Keratinocyte (primary cell): ENCODE data around the gene MMAB. TPM values are rescaled to one million over a fixed set of nuclear protein-coding genes. Genes with fewer than 3 reads are reported as not detected.

Source experiments
- DNase-seq: peaks from one replicate; pipeline ENCODE4 v3.0.0-alpha.2; 2011; ENCODE audit warnings: low read depth, missing footprints, low spot score
- FAIRE-seq: peaks from 2 replicates; lab custom pipeline; 2011; peaks lifted over from hg19 to GRCh38; lab: Jason Lieb, UNC
- H2AFZ ChIP-seq: 2 replicates; pipeline ENCODE4 v1.6.0; 2012; ENCODE audit warnings: low read length, control low read depth, inconsistent platforms; ENCODE audit not compliant: control insufficient read depth
- H3K27ac ChIP-seq: 2 replicates; pipeline ENCODE4 v1.5.1; 2011; ENCODE audit warnings: low read length; ENCODE audit not compliant: control insufficient read depth, insufficient read depth
- H3K27me3 ChIP-seq: 3 replicates; pipeline ENCODE4 v1.6.0; 2011; ENCODE audit warnings: low read length; ENCODE audit not compliant: control insufficient read depth, insufficient read depth; ENCODE audit errors: extremely low read depth
- H3K36me3 ChIP-seq, 2 experiments: 2 replicates in 1 of 2; 3 replicates in 1 of 2; pipeline ENCODE4 v1.5.1; 2011; ENCODE audit warnings: low read length in 2 of 2, mild to moderate bottlenecking in 1 of 2; ENCODE audit not compliant: control insufficient read depth in 2 of 2, insufficient read depth in 2 of 2; ENCODE audit errors: extremely low read depth in 1 of 2
- H3K4me1 ChIP-seq: 3 replicates; pipeline ENCODE4 v1.5.1; 2011; ENCODE audit warnings: low read length; ENCODE audit not compliant: control insufficient read depth, insufficient read depth; ENCODE audit errors: extremely low read depth
- H3K4me2 ChIP-seq: 3 replicates; pipeline ENCODE4 v1.6.0; 2011; ENCODE audit warnings: low read depth, low read length; ENCODE audit not compliant: control insufficient read depth, insufficient read depth; ENCODE audit errors: extremely low read depth
- H3K4me3 ChIP-seq, 3 experiments: fragments of 200-600 bp in 1 of 3; sonication (generic) in 1 of 3; 2 replicates in 2 of 3; 3 replicates in 1 of 3; pipeline ENCODE4 v1.5.1; 2011 to 2016; ENCODE audit warnings: low read length in 3 of 3, mild to moderate bottlenecking in 3 of 3, control low read depth in 2 of 3, inconsistent platforms in 1 of 3, low read depth in 1 of 3, mixed read lengths in 1 of 3, mixed run types in 1 of 3, moderate library complexity in 1 of 3; ENCODE audit not compliant: control insufficient read depth in 2 of 3, insufficient read depth in 2 of 3; ENCODE audit errors: extremely low read depth in 1 of 3
- H3K79me2 ChIP-seq: 2 replicates; pipeline ENCODE4 v1.6.0; 2012; ENCODE audit warnings: low read length; ENCODE audit not compliant: control insufficient read depth, insufficient read depth
- H3K9ac ChIP-seq: 3 replicates; pipeline ENCODE4 v1.6.0; 2011; ENCODE audit warnings: low read length; ENCODE audit not compliant: control insufficient read depth, insufficient read depth; ENCODE audit errors: extremely low read depth
- H3K9me1 ChIP-seq: 3 replicates; pipeline ENCODE4 v1.6.0; 2011; ENCODE audit warnings: low read length; ENCODE audit not compliant: control insufficient read depth, insufficient read depth; ENCODE audit errors: extremely low read depth
- H3K9me3 ChIP-seq: 2 replicates; pipeline ENCODE4 v1.5.1; 2012; ENCODE audit warnings: low read depth, low read length; ENCODE audit not compliant: control insufficient read depth
- H4K20me1 ChIP-seq: 3 replicates; pipeline ENCODE4 v1.6.0; 2011; ENCODE audit warnings: low read length; ENCODE audit not compliant: control insufficient read depth, insufficient read depth; ENCODE audit errors: extremely low read depth
- EZH2 ChIP-seq: IDR thresholded peaks from one replicate; pipeline ENCODE4 v1.6.1; 2012; ENCODE audit warnings: inconsistent platforms, mild to moderate bottlenecking, low read length, moderate library complexity
- dilution Hi-C: fragments of 300-500 bp; cut with MboI; formaldehyde crosslinking; loops from one replicate; pipeline ENCODE4 v1.7.0; 2020; ENCODE audit warnings: low sequenced_read_pairs; ENCODE audit not compliant: extremely low pct_ligation_motif_present
- polyA plus RNA-seq, 5 experiments: library from polyadenylated mRNA; depleted of rRNA in 3 of 5; stranded (reverse) in 3 of 5; stranded (forward) in 1 of 5; unstranded in 1 of 5; fragments of >200 nt; gene quantifications; 1 replicate in 1 of 5; 2 replicates in 3 of 5; 3 replicates in 1 of 5; pipeline versions ENCODE4 v1.2.1 to v1.2.3, GENCODE V29; 2011 to 2012; ENCODE audit warnings: missing spikeins in 2 of 5, low read depth in 1 of 5, low replicate concordance in 1 of 5
- TF ChIP-seq, protein P1 (sequence below), 3 experiments: IDR thresholded peaks in 1 of 3; conservative IDR thresholded peaks in 1 of 3; optimal IDR thresholded peaks in 1 of 3; 2 replicates in 2 of 3; 3 replicates in 1 of 3; pipeline versions ENCODE3 to v1.5.1; 2011; ENCODE audit warnings: low read length in 3 of 3, mild to moderate bottlenecking in 3 of 3, moderate library complexity in 2 of 3, control low read depth in 1 of 3, inconsistent platforms in 1 of 3; ENCODE audit not compliant: insufficient read depth in 2 of 3; ENCODE audit errors: extremely low read depth in 1 of 3

MMAB gene
- polyA plus RNA-seq, 1 donor (not counting 4 experiments of a cell fraction or from before 2014, with no cell fraction given): 30.6 TPM

DNA sequence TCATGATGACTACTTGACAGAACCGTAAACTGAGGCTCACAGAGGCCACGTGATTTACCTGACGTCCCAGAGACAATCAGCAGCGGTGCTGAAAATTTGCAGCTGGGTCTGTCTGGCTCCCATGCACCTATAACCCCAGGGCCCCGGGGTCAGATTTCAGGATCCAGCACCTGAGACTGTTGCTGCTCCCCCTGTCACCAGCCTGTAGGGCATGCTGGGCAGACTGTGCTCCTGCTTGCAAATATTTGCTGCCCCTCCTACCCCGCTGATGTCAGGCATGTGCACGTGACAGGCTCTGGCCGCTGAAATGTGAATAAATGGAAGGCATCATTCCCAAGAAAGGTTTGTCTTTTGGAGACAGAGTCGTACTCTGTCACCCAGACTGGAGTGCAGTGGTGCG lies 6.0 kb downstream of the MMAB start:
- DNase-seq (no peak), FAIRE-seq (no peak)
- no peak overlapping the region for H3K9ac ChIP-seq
- no peak overlapping the region for H3K27ac ChIP-seq
- H3K79me2 ChIP-seq: peaks cover under 1% of the 10 kb centered on the region
- H2AFZ ChIP-seq: no peak overlapping the region
- no peaks in the 10 kb centered on the region for H3K4me1 ChIP-seq
- no peaks in the 10 kb centered on the region for H3K27me3 ChIP-seq
- TF ChIP-seq, protein P1, sequence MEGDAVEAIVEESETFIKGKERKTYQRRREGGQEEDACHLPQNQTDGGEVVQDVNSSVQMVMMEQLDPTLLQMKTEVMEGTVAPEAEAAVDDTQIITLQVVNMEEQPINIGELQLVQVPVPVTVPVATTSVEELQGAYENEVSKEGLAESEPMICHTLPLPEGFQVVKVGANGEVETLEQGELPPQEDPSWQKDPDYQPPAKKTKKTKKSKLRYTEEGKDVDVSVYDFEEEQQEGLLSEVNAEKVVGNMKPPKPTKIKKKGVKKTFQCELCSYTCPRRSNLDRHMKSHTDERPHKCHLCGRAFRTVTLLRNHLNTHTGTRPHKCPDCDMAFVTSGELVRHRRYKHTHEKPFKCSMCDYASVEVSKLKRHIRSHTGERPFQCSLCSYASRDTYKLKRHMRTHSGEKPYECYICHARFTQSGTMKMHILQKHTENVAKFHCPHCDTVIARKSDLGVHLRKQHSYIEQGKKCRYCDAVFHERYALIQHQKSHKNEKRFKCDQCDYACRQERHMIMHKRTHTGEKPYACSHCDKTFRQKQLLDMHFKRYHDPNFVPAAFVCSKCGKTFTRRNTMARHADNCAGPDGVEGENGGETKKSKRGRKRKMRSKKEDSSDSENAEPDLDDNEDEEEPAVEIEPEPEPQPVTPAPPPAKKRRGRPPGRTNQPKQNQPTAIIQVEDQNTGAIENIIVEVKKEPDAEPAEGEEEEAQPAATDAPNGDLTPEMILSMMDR (optimal IDR thresholded peaks at IDR 0.05 in 1 of 3, IDR thresholded peaks at IDR 0.05 in 1 of 3, conservative IDR thresholded peaks at IDR 0.05 in 1 of 3; ENCODE audit: extremely low read depth in 1 of 3, insufficient read depth in 2 of 3, low read length in 3 of 3): no peak
- no peak for TF ChIP-seq EZH2
- H4K20me1 ChIP-seq: no peaks in the 10 kb centered on the region
- H3K9me3 ChIP-seq: no peaks in the 10 kb centered on the region
- dilution Hi-C loops: no loop called here
- H3K4me2 ChIP-seq: no peak overlapping the region
- no peaks in the 10 kb centered on the region for H3K9me1 ChIP-seq
- no peak overlapping the region for H3K4me3 ChIP-seq
- peaks cover 25 to 37% of the 10 kb centered on the region in 2 experiments for H3K36me3 ChIP-seq

DNA sequence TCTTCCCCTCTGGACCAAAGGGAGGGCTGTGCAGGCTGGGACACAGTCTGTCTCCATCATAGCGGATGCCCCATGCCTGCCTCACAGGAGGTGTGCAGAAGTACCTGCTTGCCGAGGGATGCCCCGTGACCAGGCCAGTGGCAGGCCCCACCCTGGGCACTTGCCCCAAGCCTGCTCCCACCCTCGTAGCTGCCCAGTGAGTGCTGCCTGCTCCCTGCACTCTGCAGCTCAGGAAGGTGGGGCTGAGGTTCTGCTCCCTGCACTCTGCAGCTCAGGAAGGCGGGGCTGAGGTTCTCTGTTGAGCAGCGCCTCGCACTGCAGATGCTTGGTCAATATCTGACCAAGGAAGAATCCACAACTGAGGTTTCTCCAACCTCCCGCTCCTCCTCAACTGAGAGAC lies 6.9 kb downstream of the MMAB start:
- no peaks in the 10 kb centered on the region for H3K9me1 ChIP-seq
- H3K36me3 ChIP-seq: peaks cover 23 to 37% of the 10 kb centered on the region in 2 experiments
- H3K4me3 ChIP-seq: no peak overlapping the region
- H4K20me1 ChIP-seq: no peaks in the 10 kb centered on the region
- no peak overlapping the region for H3K27ac ChIP-seq
- H3K9me3 ChIP-seq: no peaks in the 10 kb centered on the region
- FAIRE-seq: no peak
- dilution Hi-C loops: no loop called here
- H3K4me2 ChIP-seq: no peak overlapping the region
- no peak for DNase-seq
- no peak overlapping the region for H3K9ac ChIP-seq
- H3K27me3 ChIP-seq: no peaks in the 10 kb centered on the region
- H2AFZ ChIP-seq: no peak overlapping the region
- no peaks in the 10 kb centered on the region for H3K79me2 ChIP-seq
- H3K4me1 ChIP-seq: no peaks in the 10 kb centered on the region
- TF ChIP-seq, protein P1 (optimal IDR thresholded peaks at IDR 0.05 in 1 of 3, IDR thresholded peaks at IDR 0.05 in 1 of 3, conservative IDR thresholded peaks at IDR 0.05 in 1 of 3; ENCODE audit: extremely low read depth in 1 of 3, insufficient read depth in 2 of 3, low read length in 3 of 3): no peak
- TF ChIP-seq EZH2: no peak
